KMS-11 (cell line): ENCODE measurements around the gene MKKS.

Experiments
- H2AFZ ChIP-seq: fragments of 200-600 bp; sonication (generic); 2 replicates; pipeline ENCODE4 v1.6.1; 2016; ENCODE audit warnings: antibody characterized with exemption, mixed run types, low read depth
- H3K27ac ChIP-seq: fragments of 200-600 bp; sonication (generic); 2 replicates; pipeline ENCODE4 v1.6.1; 2016; ENCODE audit warnings: mild to moderate bottlenecking, mixed run types
- H3K27me3 ChIP-seq: fragments of 200-600 bp; sonication (generic); 2 replicates; pipeline ENCODE4 v1.6.1; 2017; ENCODE audit warnings: mild to moderate bottlenecking, low read depth, mixed run types, moderate library complexity; ENCODE audit not compliant: insufficient read depth
- H3K36me3 ChIP-seq: fragments of 200-600 bp; sonication (generic); 2 replicates; pipeline ENCODE4 v1.6.1; 2017; ENCODE audit warnings: mild to moderate bottlenecking, mixed run types; ENCODE audit not compliant: insufficient read depth
- H3K4me1 ChIP-seq: fragments of 200-600 bp; sonication (generic); 2 replicates; pipeline ENCODE4 v1.6.1; 2016; ENCODE audit warnings: mild to moderate bottlenecking, low read depth, mixed run types; ENCODE audit not compliant: poor library complexity, severe bottlenecking
- H3K4me2 ChIP-seq: fragments of 200-600 bp; sonication (generic); 2 replicates; pipeline ENCODE4 v1.7.0; 2016; ENCODE audit warnings: mild to moderate bottlenecking, mixed run types
- H3K4me3 ChIP-seq: fragments of 200-600 bp; sonication (generic); IDR thresholded peaks from 2 replicates; pipeline ENCODE4 v1.6.1; 2017; ENCODE audit warnings: low read depth, low read length, mixed read lengths; ENCODE audit not compliant: insufficient read depth
- H3K79me2 ChIP-seq: fragments of 200-600 bp; sonication (generic); 2 replicates; pipeline ENCODE4 v1.6.1; 2016; ENCODE audit warnings: low read depth, mixed run types; ENCODE audit not compliant: insufficient read depth
- H3K9ac ChIP-seq: fragments of 200-600 bp; sonication (generic); 2 replicates; pipeline ENCODE4 v1.6.1; 2016; ENCODE audit warnings: mild to moderate bottlenecking, mixed run types
- H4K20me1 ChIP-seq: fragments of 200-600 bp; sonication (generic); 2 replicates; pipeline ENCODE4 v1.6.1; 2016; ENCODE audit warnings: mild to moderate bottlenecking, mixed run types; ENCODE audit not compliant: insufficient read depth
- TF ChIP-seq, protein P1 (sequence below): fragments of 200-600 bp; sonication (generic); conservative IDR thresholded peaks from 2 replicates; pipeline ENCODE4 v1.6.1; 2017; ENCODE audit warnings: low read depth, mild to moderate bottlenecking, antibody characterized with exemption, low read length, moderate library complexity, mixed read lengths

MKKS gene

DNA sequence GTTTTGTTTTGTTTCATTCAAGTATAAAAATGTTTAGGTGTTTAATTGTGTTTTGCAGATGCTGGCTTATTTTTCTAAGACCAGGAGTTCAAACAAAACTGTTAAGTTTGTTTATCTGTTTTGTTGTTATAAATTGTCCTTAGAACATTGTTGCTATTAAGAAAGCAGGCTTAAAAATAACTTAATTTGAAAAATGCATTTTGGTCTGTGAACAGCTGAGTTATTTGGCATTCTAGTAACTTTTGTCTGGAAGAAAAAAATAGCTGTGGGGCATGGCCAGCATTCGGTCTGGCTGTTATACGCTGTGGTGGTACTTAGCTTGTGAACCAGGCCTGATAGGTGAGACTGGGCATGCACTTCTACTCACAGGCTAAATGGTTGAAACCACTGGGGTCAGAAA lies 38.8 kb upstream of the MKKS start:
- H3K36me3 ChIP-seq: no peaks in the 10 kb centered on the region
- H3K27ac ChIP-seq: no peak overlapping the region
- H3K4me2 ChIP-seq: no peak overlapping the region
- H3K79me2 ChIP-seq: no peaks in the 10 kb centered on the region
- no peaks in the 10 kb centered on the region for H4K20me1 ChIP-seq
- H3K4me3 ChIP-seq: no peak overlapping the region
- H2AFZ ChIP-seq: no peak overlapping the region
- H3K9ac ChIP-seq: no peak overlapping the region
- TF ChIP-seq, protein P1, sequence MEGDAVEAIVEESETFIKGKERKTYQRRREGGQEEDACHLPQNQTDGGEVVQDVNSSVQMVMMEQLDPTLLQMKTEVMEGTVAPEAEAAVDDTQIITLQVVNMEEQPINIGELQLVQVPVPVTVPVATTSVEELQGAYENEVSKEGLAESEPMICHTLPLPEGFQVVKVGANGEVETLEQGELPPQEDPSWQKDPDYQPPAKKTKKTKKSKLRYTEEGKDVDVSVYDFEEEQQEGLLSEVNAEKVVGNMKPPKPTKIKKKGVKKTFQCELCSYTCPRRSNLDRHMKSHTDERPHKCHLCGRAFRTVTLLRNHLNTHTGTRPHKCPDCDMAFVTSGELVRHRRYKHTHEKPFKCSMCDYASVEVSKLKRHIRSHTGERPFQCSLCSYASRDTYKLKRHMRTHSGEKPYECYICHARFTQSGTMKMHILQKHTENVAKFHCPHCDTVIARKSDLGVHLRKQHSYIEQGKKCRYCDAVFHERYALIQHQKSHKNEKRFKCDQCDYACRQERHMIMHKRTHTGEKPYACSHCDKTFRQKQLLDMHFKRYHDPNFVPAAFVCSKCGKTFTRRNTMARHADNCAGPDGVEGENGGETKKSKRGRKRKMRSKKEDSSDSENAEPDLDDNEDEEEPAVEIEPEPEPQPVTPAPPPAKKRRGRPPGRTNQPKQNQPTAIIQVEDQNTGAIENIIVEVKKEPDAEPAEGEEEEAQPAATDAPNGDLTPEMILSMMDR: no peak
- H3K4me1 ChIP-seq: peaks cover 31% of the 10 kb centered on the region
- no peaks in the 10 kb centered on the region for H3K27me3 ChIP-seq

DNA sequence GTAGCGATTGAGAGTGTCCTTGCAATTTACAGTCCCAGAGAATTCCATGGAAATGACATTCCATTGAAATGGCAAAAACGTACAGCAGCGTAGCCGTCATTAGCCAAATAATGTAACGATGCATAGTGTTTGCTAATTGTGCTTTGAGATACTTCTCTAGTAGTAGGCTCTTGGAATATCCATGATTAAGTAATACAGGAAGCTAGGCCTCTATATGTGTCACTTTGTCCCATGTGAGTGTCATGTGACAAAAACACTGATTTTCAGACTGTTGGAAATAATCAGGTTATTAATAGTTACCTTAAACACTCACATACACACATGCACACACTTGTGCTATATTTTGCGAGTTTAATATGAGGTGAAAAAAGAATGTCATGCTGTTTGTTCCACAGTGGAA lies 36.3 kb upstream of the MKKS start:
- Histone ChIP-seq H3K4me3 (no peak overlapping the region), H2AFZ (no peak overlapping the region), H3K79me2 (no peaks in the 10 kb centered on the region), H3K9ac (no peak overlapping the region), H3K4me2 (no peak overlapping the region), H3K4me1 (peaks cover 13% of the 10 kb centered on the region), H3K27me3 (no peaks in the 10 kb centered on the region), H4K20me1 (no peaks in the 10 kb centered on the region), H3K27ac (no peak overlapping the region), H3K36me3 (no peaks in the 10 kb centered on the region)
- TF ChIP-seq, protein P1: no peak

DNA sequence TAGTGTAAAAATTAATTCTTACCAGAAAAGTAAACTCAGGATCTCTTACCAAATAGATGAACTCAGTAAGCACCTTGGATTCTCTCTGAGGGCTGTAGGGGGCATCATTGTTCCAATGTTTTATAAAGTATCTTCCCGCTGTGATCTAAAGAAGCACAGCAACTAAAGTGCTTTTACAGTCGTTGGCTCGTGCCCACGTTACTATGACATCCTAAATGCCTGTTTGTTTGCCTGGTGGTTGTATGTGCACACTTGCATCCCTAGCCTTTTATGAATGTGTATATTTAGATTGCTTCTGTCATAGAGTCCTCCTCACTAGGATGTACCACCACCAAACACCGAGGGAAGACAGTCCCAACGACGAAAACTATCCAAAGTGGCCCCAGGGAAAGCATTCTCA lies 35.6 kb upstream of the MKKS start:
- Histone ChIP-seq H3K9ac (no peak overlapping the region), H3K4me3 (no peak overlapping the region), H3K27ac (no peak overlapping the region), H3K36me3 (no peaks in the 10 kb centered on the region), H3K27me3 (no peaks in the 10 kb centered on the region), H3K4me1 (peaks cover 13% of the 10 kb centered on the region), H2AFZ (no peak overlapping the region), H3K79me2 (no peaks in the 10 kb centered on the region), H4K20me1 (no peaks in the 10 kb centered on the region), H3K4me2 (no peak overlapping the region)
- TF ChIP-seq, protein P1: no peak; the same call in 1 of the 2 replicates

DNA sequence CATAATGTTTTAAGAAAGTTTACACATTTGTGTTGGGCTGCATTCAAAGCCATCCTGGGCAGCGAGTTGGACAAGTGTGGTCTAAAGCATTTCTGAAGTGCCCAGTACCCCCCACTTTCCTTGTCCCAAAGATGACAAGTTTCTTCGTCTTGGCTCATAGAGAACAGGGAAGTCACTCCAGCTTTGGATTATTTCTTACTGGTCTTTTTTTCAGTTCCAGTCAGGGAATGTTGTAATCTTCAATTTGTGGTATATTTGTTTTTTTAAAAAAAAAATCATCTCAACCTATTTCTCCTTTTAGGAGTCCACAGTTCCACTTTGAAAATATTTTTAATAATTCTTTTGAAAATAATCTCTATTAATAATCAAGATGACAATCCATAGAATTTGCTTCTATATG lies 35.0 kb upstream of the MKKS start:
- H3K27ac ChIP-seq: no peak overlapping the region
- peaks cover 13% of the 10 kb centered on the region for H3K4me1 ChIP-seq
- no peak overlapping the region for H3K4me2 ChIP-seq

More for the DNA sequence above, 35.0 kb upstream of the MKKS start:
- Histone ChIP-seq H2AFZ (no peak overlapping the region), H3K4me3 (no peak overlapping the region), H3K27me3 (no peaks in the 10 kb centered on the region), H4K20me1 (no peaks in the 10 kb centered on the region), H3K79me2 (no peaks in the 10 kb centered on the region), H3K9ac (no peak overlapping the region), H3K36me3 (no peaks in the 10 kb centered on the region)
- TF ChIP-seq, protein P1: no peak
